PC-9 (cell line): Measurements from ENCODE around the gene GALM.

Source experiments
- CTCF ChIP-seq: fragments of 200-600 bp; sonication (generic); conservative IDR thresholded peaks from 2 replicates; pipeline ENCODE4 v1.6.1; 2017; ENCODE audit warnings: mixed run types, antibody characterized with exemption, mild to moderate bottlenecking, moderate library complexity
- EZH2 ChIP-seq: fragments of 200-600 bp; sonication (generic); IDR thresholded peaks from 2 replicates; pipeline ENCODE4 v1.8.0; 2017; ENCODE audit warnings: antibody characterized with exemption, low read depth

- no peak for TF ChIP-seq CTCF
- TF ChIP-seq EZH2 = no peak
Measured at GRCh38 chr2:38655441-38655840, 10.5 kb upstream of the GALM start.
